Measurements from ENCODE around the gene ERC2. TPM values are rescaled to one million over a fixed set of nuclear protein-coding genes. Genes with fewer than 3 reads are reported as not detected.

ERC2 gene
- total and polyA plus RNA-seq, 2 of the 8 experiments (the other 6 are each of a cell fraction or from before 2014, with no cell fraction given), result 16.4 to 22.8 TPM

GRCh38 chr3:56421205-56421604 is 47.1 kb downstream of the ERC2 start (continued):
- no peak for TF ChIP-seq CHD7 (IDR thresholded peaks at IDR 0.05; ENCODE audit: insufficient replicate concordance, low read length)
- no peak for TF ChIP-seq CTBP2 (IDR thresholded peaks at IDR 0.05; ENCODE audit: borderline replicate concordance, insufficient read depth, insufficient read length, low read length)
- no peak for TF ChIP-seq POLR2A (IDR thresholded peaks at IDR 0.05; ENCODE audit: control extremely low read depth in 1 of 2, low read depth in 2 of 2, low read length in 2 of 2)
- no peak for TF ChIP-seq SIN3A (conservative IDR thresholded peaks at IDR 0.05 in 1 of 2, IDR thresholded peaks at IDR 0.05 in 1 of 2; ENCODE audit: low read depth in 1 of 2, low read length in 2 of 2)
- TF ChIP-seq SIX5 (IDR thresholded peaks at IDR 0.05; ENCODE audit: low read depth, low read length), result no peak
- TF ChIP-seq YY1 (IDR thresholded peaks at IDR 0.05; ENCODE audit: low read depth, low read length), result no peak
- TF ChIP-seq GTF2F1 (IDR thresholded peaks at IDR 0.05; ENCODE audit: borderline replicate concordance, low read depth, low read length), result no peak
- TF ChIP-seq POLR2AphosphoS5 (IDR thresholded peaks at IDR 0.05; ENCODE audit: low read depth, low read length), result no peak
- no peak for TF ChIP-seq SIRT6 (IDR thresholded peaks at IDR 0.05; ENCODE audit: low read length)
- TF ChIP-seq BCL11A (IDR thresholded peaks at IDR 0.05; ENCODE audit: low read depth in 2 of 2, low read length in 2 of 2), result no peak

All from H1 (cell line).